K562 (cell line): ENCODE data around the gene CACNA2D2. TPM values are rescaled to one million over a fixed set of nuclear protein-coding genes. Genes with fewer than 3 reads are reported as not detected.
A peak's percentile ranks its signal among the peaks of the same experiment; 100 is the strongest.

Experiments used
- ATF7 ChIP-seq: fragments of 450-650 bp; IDR thresholded peaks from 2 replicates; pipeline ENCODE4 v1.7.1; 2014; ENCODE audit warnings: mild to moderate bottlenecking, moderate library complexity
- CBX5 ChIP-seq: IDR thresholded peaks from 2 replicates; pipeline ENCODE4 v1.6.1; 2014; ENCODE audit warnings: low read depth, borderline replicate concordance
- CC2D1A ChIP-seq: fragments of 450-650 bp; IDR thresholded peaks from 2 replicates; pipeline ENCODE4 v1.6.1; 2017; ENCODE audit warnings: mild to moderate bottlenecking
- HLTF ChIP-seq: fragments of 450-650 bp; IDR thresholded peaks from 2 replicates; pipeline ENCODE4 v1.6.1; 2016
- KDM4B ChIP-seq, 2 experiments: fragments of 450-650 bp in 1 of 2; sonication (generic) in 1 of 2; IDR thresholded peaks; 2 replicates each; pipeline ENCODE4 v1.6.1; 2016 to 2017; ENCODE audit warnings: borderline replicate concordance in 2 of 2, antibody characterized with exemption in 1 of 2, low read depth in 1 of 2, mild to moderate bottlenecking in 1 of 2
- NONO ChIP-seq, 2 experiments: fragments of 200-400 bp in 1 of 2; fragments of 450-650 bp in 1 of 2; formaldehyde crosslinking in 1 of 2; IDR thresholded peaks; 2 replicates each; pipeline ENCODE4 v1.6.1; 2017; ENCODE audit warnings: low read depth in 2 of 2, mild to moderate bottlenecking in 2 of 2, moderate library complexity in 2 of 2, low read length in 1 of 2
- POLR2G ChIP-seq: fragments of 200-400 bp; formaldehyde crosslinking; IDR thresholded peaks from 2 replicates; pipeline ENCODE4 v1.6.1; 2017; ENCODE audit warnings: low read depth, mild to moderate bottlenecking, antibody characterized with exemption, low read length, moderate library complexity
- RBBP5 ChIP-seq: fragments of 200-600 bp; sonication (generic); IDR thresholded peaks from 2 replicates; pipeline ENCODE4 v1.6.1; 2012; ENCODE audit warnings: borderline replicate concordance, mild to moderate bottlenecking, low read length, control low read depth, inconsistent platforms; ENCODE audit not compliant: insufficient read depth, poor library complexity, severe bottlenecking
- RBM25 ChIP-seq: fragments of 200-400 bp; formaldehyde crosslinking; IDR thresholded peaks from 2 replicates; pipeline ENCODE4 v1.6.1; 2018; ENCODE audit warnings: low read length, low read depth, moderate library complexity; ENCODE audit not compliant: severe bottlenecking
- RBM34 ChIP-seq: fragments of 200-400 bp; formaldehyde crosslinking; IDR thresholded peaks from 2 replicates; pipeline ENCODE4 v1.6.1; 2018; ENCODE audit warnings: low read length, borderline replicate concordance; ENCODE audit not compliant: insufficient read depth
- SIN3B ChIP-seq: fragments of 450-650 bp; IDR thresholded peaks from 2 replicates; pipeline ENCODE4 v1.6.1; 2017; ENCODE audit warnings: low read depth, mild to moderate bottlenecking, moderate library complexity
- ZBTB17 ChIP-seq: fragments of 450-650 bp; formaldehyde crosslinking; IDR thresholded peaks from 2 replicates; pipeline ENCODE4 v1.4.0; 2020; ENCODE audit warnings: mild to moderate bottlenecking
- ZNF316 ChIP-seq: fragments of 450-650 bp; IDR thresholded peaks from 2 replicates; pipeline ENCODE4 v1.6.1; 2016
- ZNF347 ChIP-seq: fragments of 450-650 bp; formaldehyde crosslinking; IDR thresholded peaks from 2 replicates; pipeline ENCODE4 v1.4.0; 2020; ENCODE audit warnings: low read depth, mild to moderate bottlenecking, moderate library complexity
- ZNF444 ChIP-seq: fragments of 250-450 bp; sonication (Bioruptor Pico); IDR thresholded peaks from 2 replicates; pipeline ENCODE4 v1.4.0; 2020; ENCODE audit warnings: mild to moderate bottlenecking, moderate library complexity
- polyA plus RNA-seq, 8 experiments: library from polyadenylated mRNA; depleted of rRNA in 4 of 8; stranded (reverse) in 5 of 8; unstranded in 3 of 8; fragments of >200 nt; fragmentation: Nextera tagmentation in 2 of 8; fragmentation: Illumina TruSeq in 1 of 8; extraction: Ambion mirVana in 2 of 8; extraction: Trizol in 1 of 8; gene quantifications; 2 replicates each; pipeline versions ENCODE4 v1.2.1 to v1.2.3, GENCODE V29; 2011 to 2014; ENCODE audit warnings: inconsistent platforms in 1 of 8, missing spikeins in 1 of 8
- total RNA-seq, 7 experiments: library from RNA; depleted of rRNA in 6 of 7; stranded (reverse); fragments of >200 nt in 6 of 7; fragmentation: Illumina TruSeq in 2 of 7; extraction: Trizol in 2 of 7; gene quantifications; 2 replicates each; pipeline versions ENCODE4 v1.2.1 to v1.2.3, GENCODE V29; 2011 to 2021; ENCODE audit warnings: low replicate concordance in 1 of 7
- TF ChIP-seq, protein P1 (sequence below): IDR thresholded peaks from 2 replicates; pipeline ENCODE4 v1.6.1; 2012; ENCODE audit warnings: low read depth, low read length, improper control_type of control experiment, borderline replicate concordance
- TF ChIP-seq, protein P2 (sequence below): fragments of 450-650 bp; IDR thresholded peaks from 2 replicates; pipeline ENCODE4 v1.6.1; 2018; ENCODE audit not compliant: partially characterized antibody
- TF ChIP-seq, protein P3 (sequence below): fragments of 450-650 bp; IDR thresholded peaks from 2 replicates; pipeline ENCODE4 v1.7.1; 2018; ENCODE audit warnings: mild to moderate bottlenecking, low read depth; ENCODE audit not compliant: partially characterized antibody
- TF ChIP-seq, protein P4 (sequence below): sonication (generic); formaldehyde crosslinking; IDR thresholded peaks from 2 replicates; pipeline ENCODE4 v1.8.0; 2022; ENCODE audit warnings: mild to moderate bottlenecking, missing genetic modification reagents

CACNA2D2 gene
- total and polyA plus RNA-seq, 9 of the 15 experiments (the other 6 are each of a cell fraction or from before 2014, with no cell fraction given): 0.11 to 0.58 (median 0.36) TPM; not detected in 2

DNA sequence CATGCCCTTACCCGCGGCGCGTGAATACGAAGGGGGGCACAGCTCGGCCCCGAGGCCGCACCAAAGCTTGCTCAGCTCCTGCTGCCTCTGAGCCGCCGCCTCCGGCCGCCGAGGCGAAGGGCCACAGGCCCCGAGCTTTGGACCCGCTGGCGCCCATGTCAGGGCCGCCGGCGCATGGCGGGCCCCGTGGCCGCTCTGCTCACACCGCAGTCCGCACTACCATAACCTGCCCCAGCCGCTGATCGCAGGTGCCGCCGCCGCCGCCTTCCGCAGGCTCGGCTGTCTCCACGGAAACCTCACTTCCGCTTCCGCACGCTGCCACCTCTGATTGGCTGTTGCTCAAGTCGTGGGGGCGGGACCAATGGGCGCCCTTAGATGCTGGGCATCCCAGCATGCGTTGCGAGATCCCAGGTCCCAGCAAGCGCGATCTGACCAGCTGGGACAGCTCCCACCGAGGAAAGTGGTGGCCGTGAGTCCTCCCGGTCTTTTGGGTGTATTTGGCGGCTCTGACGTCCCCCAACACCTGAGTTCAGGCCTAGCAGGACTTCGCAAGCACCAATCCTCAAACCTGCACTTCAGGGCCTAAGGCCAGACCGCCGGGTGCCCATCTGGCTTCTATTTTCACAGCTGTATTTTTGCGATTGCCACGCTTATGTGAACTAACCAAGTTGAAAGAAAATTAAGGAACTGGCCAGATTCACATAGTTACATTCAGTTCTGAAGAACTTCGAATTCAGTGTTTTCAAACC, 175.3 kb downstream of the CACNA2D2 start, which contains the start of gene TUSC2 (continued):
- TF ChIP-seq, protein P1, sequence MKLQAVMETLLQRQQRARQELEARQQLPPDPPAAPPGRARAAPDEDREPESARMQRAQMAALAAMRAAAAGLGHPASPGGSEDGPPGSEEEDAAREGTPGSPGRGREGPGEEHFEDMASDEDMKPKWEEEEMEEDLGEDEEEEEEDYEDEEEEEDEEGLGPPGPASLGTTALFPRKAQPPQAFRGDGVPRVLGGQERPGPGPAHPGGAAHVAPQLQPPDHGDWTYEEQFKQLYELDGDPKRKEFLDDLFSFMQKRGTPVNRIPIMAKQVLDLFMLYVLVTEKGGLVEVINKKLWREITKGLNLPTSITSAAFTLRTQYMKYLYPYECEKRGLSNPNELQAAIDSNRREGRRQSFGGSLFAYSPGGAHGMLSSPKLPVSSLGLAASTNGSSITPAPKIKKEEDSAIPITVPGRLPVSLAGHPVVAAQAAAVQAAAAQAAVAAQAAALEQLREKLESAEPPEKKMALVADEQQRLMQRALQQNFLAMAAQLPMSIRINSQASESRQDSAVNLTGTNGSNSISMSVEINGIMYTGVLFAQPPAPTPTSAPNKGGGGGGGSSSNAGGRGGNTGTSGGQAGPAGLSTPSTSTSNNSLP: no peak
- TF ChIP-seq, protein P2, sequence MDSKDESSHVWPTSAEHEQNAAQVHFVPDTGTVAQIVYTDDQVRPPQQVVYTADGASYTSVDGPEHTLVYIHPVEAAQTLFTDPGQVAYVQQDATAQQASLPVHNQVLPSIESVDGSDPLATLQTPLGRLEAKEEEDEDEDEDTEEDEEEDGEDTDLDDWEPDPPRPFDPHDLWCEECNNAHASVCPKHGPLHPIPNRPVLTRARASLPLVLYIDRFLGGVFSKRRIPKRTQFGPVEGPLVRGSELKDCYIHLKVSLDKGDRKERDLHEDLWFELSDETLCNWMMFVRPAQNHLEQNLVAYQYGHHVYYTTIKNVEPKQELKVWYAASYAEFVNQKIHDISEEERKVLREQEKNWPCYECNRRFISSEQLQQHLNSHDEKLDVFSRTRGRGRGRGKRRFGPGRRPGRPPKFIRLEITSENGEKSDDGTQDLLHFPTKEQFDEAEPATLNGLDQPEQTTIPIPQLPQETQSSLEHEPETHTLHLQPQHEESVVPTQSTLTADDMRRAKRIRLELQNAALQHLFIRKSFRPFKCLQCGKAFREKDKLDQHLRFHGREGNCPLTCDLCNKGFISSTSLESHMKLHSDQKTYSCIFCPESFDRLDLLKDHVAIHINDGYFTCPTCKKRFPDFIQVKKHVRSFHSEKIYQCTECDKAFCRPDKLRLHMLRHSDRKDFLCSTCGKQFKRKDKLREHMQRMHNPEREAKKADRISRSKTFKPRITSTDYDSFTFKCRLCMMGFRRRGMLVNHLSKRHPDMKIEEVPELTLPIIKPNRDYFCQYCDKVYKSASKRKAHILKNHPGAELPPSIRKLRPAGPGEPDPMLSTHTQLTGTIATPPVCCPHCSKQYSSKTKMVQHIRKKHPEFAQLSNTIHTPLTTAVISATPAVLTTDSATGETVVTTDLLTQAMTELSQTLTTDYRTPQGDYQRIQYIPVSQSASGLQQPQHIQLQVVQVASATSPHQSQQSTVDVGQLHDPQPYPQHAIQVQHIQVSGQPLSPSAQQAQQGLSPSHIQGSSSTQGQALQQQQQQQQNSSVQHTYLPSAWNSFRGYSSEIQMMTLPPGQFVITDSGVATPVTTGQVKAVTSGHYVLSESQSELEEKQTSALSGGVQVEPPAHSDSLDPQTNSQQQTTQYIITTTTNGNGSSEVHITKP: no peak
- TF ChIP-seq, protein P3, sequence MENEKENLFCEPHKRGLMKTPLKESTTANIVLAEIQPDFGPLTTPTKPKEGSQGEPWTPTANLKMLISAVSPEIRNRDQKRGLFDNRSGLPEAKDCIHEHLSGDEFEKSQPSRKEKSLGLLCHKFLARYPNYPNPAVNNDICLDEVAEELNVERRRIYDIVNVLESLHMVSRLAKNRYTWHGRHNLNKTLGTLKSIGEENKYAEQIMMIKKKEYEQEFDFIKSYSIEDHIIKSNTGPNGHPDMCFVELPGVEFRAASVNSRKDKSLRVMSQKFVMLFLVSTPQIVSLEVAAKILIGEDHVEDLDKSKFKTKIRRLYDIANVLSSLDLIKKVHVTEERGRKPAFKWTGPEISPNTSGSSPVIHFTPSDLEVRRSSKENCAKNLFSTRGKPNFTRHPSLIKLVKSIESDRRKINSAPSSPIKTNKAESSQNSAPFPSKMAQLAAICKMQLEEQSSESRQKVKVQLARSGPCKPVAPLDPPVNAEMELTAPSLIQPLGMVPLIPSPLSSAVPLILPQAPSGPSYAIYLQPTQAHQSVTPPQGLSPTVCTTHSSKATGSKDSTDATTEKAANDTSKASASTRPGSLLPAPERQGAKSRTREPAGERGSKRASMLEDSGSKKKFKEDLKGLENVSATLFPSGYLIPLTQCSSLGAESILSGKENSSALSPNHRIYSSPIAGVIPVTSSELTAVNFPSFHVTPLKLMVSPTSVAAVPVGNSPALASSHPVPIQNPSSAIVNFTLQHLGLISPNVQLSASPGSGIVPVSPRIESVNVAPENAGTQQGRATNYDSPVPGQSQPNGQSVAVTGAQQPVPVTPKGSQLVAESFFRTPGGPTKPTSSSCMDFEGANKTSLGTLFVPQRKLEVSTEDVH: peak; percentile 61
- no peak for TF ChIP-seq ZNF444
- TF ChIP-seq KDM4B (IDR thresholded peaks at IDR 0.05; ENCODE audit: borderline replicate concordance in 2 of 2, low read depth in 1 of 2): no peak; a peak in 1 of 4 replicates
- TF ChIP-seq SIN3B: peak; percentile 88
- TF ChIP-seq POLR2G: peak; percentile 95
- no peak for TF ChIP-seq CBX5
- no peak for TF ChIP-seq ZNF316
- TF ChIP-seq, protein P4, sequence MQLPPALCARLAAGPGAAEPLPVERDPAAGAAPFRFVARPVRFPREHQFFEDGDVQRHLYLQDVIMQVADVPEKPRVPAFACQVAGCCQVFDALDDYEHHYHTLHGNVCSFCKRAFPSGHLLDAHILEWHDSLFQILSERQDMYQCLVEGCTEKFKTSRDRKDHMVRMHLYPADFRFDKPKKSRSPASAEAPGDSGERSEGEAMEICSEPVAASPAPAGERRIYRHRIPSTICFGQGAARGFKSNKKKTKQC: no peak
- TF ChIP-seq ZBTB17 (CRISPR knock-in tag): no peak
- TF ChIP-seq NONO (IDR thresholded peaks at IDR 0.05; ENCODE audit: low read depth in 2 of 2, low read length in 1 of 2): no peak
- 0 out of 2 replicates have a peak, but pooled peaks have one; percentile 41 for TF ChIP-seq ATF7
- peak; percentile 60 for TF ChIP-seq RBBP5
- no peak for TF ChIP-seq HLTF
- no peak for TF ChIP-seq CC2D1A
- TF ChIP-seq RBM34: no peak
- peak; percentile 46 for TF ChIP-seq RBM25
- no peak for TF ChIP-seq ZNF347 (CRISPR knock-in tag)
